ENCODE measurements around the gene SLC9A7. TPM values are rescaled to one million over a fixed set of nuclear protein-coding genes. Genes with fewer than 3 reads are reported as not detected.

The SLC9A7 gene
- total RNA-seq, 2 donors from 2014 or later, result 1.4 to 2.2 TPM

DNA sequence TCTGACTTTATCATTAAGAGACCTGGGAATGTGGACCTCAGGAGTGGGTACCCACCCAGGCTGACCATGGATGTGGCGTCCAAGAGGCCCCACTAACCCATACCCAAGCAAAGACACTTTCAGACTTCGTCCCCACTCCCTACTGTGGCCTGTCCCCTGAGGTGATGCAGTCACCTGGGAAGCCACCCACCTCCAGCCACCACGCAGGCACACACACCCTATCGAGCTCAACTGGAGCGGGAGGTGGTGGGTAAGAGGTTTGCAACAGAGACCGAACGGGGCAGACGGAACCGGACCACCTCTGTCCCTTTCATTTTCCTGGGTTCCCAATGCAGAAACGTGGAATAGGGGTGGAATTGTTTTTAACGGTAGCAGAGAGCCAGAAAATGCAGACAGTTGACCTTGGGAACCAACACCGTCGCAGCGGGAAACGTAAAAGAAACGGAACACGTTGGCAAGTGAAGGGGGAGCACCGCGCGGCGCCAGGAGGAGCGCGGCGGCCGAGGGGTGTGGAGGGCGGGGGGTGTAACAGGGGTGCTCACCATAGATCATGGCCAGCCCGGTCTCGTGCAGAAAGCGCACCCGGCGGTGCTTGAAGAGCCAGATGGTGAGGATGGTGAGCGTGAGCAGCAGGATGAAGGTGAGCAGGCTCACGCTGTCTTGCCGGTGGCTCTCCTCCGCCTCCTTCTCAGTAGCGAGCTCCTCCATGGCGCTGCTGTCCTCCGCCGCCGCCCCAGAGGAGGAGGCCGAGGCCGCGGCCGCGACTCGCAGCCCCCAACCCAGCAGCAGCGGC, 559 bp downstream of the SLC9A7 start:
- Histone ChIP-seq H3K27me3 (no peaks in the 10 kb centered on the region), H3K9me3 (no peaks in the 10 kb centered on the region), H3K36me3 (no peaks in the 10 kb centered on the region), H3K4me1 (no peaks in the 10 kb centered on the region), H3K4me3 (peak overlapping the region; percentile 36), H3K9ac (ENCODE audit: low read depth in 2 of 2, low read length in 2 of 2) (peak overlapping the region in 1 of 2 donors; percentile 50), H3K27ac (no peak overlapping the region)
- intact Hi-C loops (cut with DNase I), result loop anchor here (5.0 kb wide), 1 partner anchor 334 kb away; no protein-coding TSS in a partner anchor
- DNase-seq, result no peak
- TF ChIP-seq, protein P1, sequence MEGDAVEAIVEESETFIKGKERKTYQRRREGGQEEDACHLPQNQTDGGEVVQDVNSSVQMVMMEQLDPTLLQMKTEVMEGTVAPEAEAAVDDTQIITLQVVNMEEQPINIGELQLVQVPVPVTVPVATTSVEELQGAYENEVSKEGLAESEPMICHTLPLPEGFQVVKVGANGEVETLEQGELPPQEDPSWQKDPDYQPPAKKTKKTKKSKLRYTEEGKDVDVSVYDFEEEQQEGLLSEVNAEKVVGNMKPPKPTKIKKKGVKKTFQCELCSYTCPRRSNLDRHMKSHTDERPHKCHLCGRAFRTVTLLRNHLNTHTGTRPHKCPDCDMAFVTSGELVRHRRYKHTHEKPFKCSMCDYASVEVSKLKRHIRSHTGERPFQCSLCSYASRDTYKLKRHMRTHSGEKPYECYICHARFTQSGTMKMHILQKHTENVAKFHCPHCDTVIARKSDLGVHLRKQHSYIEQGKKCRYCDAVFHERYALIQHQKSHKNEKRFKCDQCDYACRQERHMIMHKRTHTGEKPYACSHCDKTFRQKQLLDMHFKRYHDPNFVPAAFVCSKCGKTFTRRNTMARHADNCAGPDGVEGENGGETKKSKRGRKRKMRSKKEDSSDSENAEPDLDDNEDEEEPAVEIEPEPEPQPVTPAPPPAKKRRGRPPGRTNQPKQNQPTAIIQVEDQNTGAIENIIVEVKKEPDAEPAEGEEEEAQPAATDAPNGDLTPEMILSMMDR (IDR thresholded peaks at IDR 0.05), result no peak

DNA sequence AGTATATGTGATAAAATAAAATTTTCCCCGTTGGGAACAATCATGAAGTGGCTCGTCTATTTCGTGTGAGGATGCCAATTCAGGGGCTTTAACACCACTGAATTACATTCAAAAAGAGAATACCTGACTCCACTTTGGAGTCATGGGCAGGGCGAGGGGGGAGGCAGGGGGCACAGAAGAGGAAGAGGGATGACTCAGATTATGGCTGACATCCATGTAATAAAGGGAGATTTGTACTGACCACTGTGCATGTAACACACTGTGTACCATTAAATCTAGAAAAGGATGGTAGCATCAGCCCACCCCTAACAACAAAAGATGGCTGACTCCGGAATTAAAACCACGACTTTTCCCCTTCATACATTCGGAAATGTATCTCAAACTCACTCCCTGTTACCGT, 1.3 kb downstream of the SLC9A7 start:
- Histone ChIP-seq H3K27ac (no peak overlapping the region), H3K36me3 (no peaks in the 10 kb centered on the region), H3K4me1 (no peaks in the 10 kb centered on the region), H3K9ac (ENCODE audit: low read depth in 2 of 2, low read length in 2 of 2) (no peak overlapping the region), H3K4me3 (no peak overlapping the region), H3K27me3 (no peaks in the 10 kb centered on the region), H3K9me3 (no peaks in the 10 kb centered on the region)
- TF ChIP-seq, protein P1 (IDR thresholded peaks at IDR 0.05), result no peak
- intact Hi-C loops (cut with DNase I), result loop anchor here (5.0 kb wide), 1 partner anchor 335 kb away; no protein-coding TSS in a partner anchor
- DNase-seq, result no peak

DNA sequence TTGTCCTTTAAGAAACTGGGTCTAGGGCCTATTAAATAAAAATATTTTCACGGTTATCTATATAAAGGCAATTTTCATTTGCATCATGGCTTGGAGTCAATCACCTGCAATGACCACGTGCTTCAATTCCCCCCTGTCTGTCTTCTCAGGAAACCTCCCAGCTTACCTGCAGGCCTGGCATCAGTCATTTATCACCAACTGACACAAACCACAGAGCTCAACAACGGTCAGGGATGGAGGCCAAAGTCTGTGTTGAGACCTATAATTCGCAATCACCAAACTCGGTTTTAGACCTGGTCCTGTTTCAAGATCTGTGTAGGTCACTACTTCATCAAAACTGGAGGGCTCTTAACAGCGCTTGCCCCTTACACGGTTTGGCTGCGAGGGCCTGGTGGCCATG, 1.9 kb downstream of the SLC9A7 start:
- Histone ChIP-seq H3K4me3 (no peak overlapping the region), H3K36me3 (no peaks in the 10 kb centered on the region)
- intact Hi-C loops (cut with DNase I), result loop anchor here (5.0 kb wide), 1 partner anchor 335 kb away; no protein-coding TSS in a partner anchor

DNA sequence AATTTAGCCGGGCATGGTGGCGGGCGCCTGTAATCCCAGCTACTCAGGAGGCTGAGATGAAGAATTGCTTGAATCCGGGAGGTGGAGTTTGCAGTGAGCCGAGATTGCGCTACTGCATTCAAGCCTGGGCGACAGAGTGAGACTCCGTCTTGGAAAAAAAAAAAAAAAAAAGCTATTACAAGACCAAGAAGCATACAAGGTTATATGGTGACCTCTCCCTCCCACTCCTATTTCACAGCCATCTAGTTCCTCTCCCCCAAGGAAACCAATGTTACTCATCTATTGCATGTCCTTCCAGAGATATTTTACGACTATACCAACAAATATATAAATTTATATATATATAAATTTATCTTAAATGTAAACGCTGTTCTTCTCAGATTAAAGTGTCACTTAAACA, 3.2 kb downstream of the SLC9A7 start:
- TF ChIP-seq, protein P1 (IDR thresholded peaks at IDR 0.05), result no peak
- Histone ChIP-seq H3K9ac (ENCODE audit: low read depth in 2 of 2, low read length in 2 of 2) (no peak overlapping the region), H3K27me3 (no peaks in the 10 kb centered on the region), H3K9me3 (no peaks in the 10 kb centered on the region), H3K36me3 (no peaks in the 10 kb centered on the region), H3K4me3 (no peak overlapping the region), H3K4me1 (no peaks in the 10 kb centered on the region), H3K27ac (no peak overlapping the region)
- no peak for DNase-seq
- intact Hi-C loops (cut with DNase I), result loop anchor here (5.0 kb wide), 1 partner anchor 337 kb away; no protein-coding TSS in a partner anchor

More for the DNA sequence above, 1.9 kb downstream of the SLC9A7 start:
- no peak for DNase-seq
- H3K9ac ChIP-seq (ENCODE audit: low read depth in 2 of 2, low read length in 2 of 2), result no peak overlapping the region
- no peaks in the 10 kb centered on the region for H3K27me3 ChIP-seq
- no peak overlapping the region for H3K27ac ChIP-seq
- H3K9me3 ChIP-seq, result no peaks in the 10 kb centered on the region
- TF ChIP-seq, protein P1 (IDR thresholded peaks at IDR 0.05), result no peak
- no peaks in the 10 kb centered on the region for H3K4me1 ChIP-seq

DNA sequence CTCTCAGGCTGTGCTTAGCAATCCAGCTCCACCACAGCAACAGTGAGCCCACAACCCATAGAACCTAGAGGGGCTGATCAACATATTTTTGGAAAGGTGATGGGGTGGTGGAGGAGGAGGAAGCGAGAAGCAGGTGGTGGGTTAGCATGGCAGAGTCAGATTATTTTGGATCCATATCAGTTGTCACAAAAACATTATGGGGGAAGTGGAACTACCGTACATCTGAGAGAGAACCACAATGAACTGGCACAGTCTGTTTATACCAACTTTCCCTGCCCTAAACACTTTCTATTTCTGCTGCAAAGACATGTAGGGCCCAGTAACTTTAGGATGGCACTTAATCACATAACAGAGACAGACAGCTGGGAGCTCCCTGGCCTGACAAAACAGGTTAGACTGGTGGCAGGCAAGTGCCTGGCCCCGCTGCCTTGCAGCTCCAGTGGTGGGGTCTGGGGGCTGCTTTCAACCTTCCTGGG, 4.3 kb downstream of the SLC9A7 start:
- Histone ChIP-seq H3K9ac (ENCODE audit: low read depth in 2 of 2, low read length in 2 of 2) (no peak overlapping the region), H3K4me3 (no peak overlapping the region), H3K9me3 (no peaks in the 10 kb centered on the region), H3K27me3 (no peaks in the 10 kb centered on the region), H3K4me1 (no peaks in the 10 kb centered on the region), H3K36me3 (no peaks in the 10 kb centered on the region), H3K27ac (no peak overlapping the region)
- TF ChIP-seq, protein P1 (IDR thresholded peaks at IDR 0.05), result no peak
- intact Hi-C loops (cut with DNase I), result loop anchor here (5.0 kb wide), 1 partner anchor 338 kb away; no protein-coding TSS in a partner anchor
- DNase-seq, result no peak
